Stimulated activated CD8-positive, alpha-beta memory T cell treated with anti-CD3 and anti-CD28 coated beads, Interleukin-4, amount 100 ng/mL, for 1 hour (primary cell): ENCODE data around the gene ACTBL2.
"Not testable (repeated sequence)": the region's sequence is repeated elsewhere in the genome, so short reads cannot be mapped to it uniquely, and the experiment has no call there.

ENCODE experiments used
- DNase-seq, 2 donors: peaks; one replicate each; pipeline ENCODE4 v3.0.0-alpha.2; 2020; ENCODE audit warnings: low read depth in 2 of 2, low spot score in 1 of 2

Gene ACTBL2

DNA sequence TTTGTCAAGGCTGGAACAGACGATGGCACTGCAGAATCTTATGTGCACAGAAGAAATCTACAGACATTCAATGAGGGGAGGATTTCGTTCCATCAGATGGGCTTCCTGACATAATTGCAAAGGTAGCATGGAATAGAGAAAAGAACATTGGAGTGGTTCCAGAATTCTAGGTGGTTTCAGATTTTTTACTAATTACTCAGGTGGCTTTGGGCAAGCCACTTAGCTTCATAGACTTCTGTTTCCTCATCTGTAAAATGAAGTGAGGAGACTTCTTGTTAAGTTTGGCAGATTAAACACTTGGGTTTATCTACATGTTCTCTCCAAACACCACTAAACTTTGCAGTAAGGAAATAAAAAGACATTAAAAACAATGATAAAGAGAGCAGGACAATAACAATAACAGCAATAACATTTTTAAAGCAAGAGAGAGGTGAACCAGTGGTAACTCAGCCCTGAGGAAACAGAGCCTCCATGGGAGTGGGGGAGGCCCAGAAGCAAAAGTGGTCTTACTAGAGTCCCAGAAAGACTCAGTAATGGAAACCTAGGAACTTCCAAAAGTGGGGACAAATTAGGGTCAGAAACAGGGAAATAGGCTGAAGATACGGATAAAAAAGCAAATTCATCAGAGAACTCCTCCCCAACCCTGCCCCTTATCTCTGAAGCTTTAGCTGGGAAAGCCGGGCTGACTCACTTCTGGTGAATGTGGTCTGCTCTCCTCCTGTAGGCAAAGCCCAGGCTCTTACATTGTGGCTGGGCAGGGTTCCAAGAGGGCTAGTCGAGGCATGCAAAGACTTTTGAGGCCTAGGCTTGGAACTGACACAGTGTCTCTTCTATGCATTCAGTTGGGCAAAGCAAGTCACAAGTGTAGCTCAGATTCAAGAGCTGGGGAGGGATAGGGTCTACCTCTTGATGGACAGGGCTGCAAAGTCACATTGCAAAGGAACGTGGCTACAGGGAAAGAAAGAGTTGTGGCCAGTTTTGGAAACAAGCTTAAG lies 11.8 kb upstream of the ACTBL2 start:
- DNase-seq = no peak

DNA sequence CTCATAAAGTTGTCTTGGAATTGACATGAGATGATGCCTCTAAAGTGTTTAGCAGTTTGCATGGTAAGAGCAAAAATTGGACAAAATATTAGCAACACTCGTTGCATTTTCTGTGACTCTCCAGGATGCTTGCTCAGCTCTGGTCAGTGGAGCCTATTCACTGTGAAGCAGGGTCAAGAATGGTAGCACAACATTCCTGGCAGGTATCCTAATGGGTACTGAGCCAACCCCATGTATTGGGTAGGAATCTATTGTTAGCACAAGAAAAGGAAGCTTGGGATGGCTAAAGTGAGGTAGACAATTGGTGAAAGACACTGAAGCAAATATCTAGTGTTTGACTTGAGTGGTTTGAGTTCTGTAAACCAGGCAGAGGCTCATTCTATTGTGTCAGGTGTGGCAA lies 10.4 kb upstream of the ACTBL2 start:
- no peak for DNase-seq

DNA sequence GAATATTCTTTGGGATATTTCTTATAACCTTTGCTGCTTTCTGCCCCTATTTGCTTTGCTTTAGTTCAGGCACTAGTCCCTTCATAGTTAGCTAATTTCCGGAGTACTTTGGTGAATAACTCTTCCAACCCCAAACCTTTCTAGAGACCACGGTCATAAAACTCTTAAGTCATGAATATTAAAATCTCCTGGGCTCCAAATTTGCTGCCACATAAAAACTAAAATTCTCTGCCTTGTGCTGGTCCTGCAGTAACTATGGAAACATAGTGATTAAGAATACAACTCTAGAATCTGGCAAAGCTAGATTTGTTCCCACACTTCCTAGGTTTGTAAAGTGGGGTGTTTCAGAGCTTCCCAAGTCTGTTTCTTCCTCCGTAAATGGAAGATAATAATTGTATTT lies 10.0 kb upstream of the ACTBL2 start:
- DNase-seq = no peak

- no peak for DNase-seq
Measured at GRCh38 chr5:57491369-57491965, 8.9 kb upstream of the ACTBL2 start.

DNA sequence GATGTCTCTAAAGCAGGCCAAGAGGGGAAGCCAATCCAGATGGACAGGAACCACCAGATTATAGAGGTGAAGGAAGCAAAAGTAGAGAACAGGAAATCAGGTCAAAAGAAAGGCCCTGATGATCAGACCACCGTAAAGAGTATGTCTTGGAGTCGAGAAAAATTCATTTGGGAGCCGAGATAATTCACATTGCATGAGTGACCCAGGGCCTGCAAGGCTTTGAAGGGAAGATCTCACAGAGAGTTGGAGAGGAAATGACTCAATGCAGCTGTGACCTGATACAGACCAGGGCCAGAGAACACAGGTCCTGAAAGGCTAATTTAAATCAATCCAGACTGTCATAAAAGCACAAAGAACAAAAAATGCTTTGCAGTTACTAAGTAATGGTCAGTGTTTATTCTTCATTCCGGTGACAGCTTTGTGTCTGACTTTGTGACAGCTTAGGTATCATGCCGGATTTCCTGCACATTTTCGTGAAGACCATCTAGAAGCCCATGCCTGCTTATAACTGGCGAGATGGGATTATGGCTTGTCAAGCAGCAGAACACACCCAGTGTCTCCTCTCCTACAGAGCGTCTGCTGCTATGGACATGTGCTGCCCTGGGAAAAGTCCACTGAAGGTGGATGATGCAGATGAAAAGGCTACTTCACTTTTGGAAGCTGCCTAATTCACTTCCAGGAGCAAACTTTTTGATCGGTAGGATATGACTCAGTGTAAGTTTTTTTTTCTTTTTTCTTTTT lies 5.8 kb upstream of the ACTBL2 start:
- no peak for DNase-seq

DNA sequence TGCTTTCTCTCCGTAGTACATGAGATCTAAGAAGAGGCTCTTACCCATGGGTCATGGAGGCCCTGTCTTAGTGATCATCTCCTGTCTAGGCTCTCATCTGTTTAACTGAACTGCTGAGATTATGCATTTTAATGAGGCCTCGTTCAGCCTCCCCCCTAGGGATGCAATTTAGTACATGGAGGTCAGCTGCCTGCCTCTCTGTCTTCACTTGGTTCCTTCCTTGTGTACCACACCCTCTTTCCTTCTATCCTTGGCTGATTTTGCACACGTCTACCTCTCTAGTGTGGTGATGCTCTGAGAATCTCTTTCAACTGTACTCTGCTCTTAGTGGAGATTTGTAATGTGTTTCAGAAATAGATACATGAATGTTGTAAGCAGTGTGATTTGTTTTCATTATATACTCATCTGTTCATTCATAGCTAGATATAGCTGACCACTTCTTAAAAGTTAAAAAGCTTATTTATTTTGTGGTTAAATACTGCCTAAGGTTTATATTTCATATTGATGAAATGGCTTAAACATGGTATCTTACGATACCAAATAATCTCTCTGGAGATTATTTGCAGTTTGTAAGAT lies 3.5 kb upstream of the ACTBL2 start:
- no peak for DNase-seq

DNA sequence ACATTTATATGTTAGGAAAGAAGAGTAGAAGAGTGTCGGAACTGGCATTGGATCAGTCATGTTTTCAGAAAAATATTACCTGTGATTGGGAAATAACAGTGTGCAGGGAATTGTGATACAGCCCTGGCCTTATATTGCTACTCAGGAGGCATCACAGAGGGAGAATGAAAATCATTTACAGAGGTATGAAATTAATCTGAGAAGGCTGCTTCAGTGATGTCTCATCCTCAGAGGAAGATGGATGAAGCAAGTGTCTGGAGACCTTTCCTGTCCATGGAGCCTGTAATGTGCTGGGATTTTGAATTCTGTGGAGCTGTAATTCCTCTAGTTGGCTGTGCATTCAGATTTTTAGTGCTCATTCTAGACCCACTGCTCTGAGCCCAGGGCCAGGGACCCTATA lies 3.8 kb downstream of the ACTBL2 start:
- no peak for DNase-seq

- DNase-seq = no peak
Measured at GRCh38 chr5:57476601-57477056, 6.0 kb downstream of the ACTBL2 start.

DNA sequence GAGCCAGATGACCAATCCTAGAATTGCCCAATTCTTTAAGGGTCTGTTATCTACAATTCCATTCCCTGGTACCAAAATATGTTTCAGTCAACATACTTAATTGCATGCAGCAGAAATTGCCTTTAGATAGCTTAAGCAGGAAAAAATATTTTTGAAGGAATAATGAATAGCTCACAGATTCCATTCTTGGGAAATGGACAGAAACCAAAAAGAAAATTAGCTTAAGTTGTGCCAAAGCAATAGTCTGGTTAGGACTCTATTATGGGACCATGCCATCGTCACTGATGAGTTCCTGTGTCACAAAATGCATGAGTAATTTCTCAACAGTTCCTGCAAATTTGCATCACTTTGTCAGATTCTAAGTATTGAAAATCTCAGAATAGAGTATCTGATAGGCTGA lies 12.3 kb downstream of the ACTBL2 start:
- no peak for DNase-seq

DNA sequence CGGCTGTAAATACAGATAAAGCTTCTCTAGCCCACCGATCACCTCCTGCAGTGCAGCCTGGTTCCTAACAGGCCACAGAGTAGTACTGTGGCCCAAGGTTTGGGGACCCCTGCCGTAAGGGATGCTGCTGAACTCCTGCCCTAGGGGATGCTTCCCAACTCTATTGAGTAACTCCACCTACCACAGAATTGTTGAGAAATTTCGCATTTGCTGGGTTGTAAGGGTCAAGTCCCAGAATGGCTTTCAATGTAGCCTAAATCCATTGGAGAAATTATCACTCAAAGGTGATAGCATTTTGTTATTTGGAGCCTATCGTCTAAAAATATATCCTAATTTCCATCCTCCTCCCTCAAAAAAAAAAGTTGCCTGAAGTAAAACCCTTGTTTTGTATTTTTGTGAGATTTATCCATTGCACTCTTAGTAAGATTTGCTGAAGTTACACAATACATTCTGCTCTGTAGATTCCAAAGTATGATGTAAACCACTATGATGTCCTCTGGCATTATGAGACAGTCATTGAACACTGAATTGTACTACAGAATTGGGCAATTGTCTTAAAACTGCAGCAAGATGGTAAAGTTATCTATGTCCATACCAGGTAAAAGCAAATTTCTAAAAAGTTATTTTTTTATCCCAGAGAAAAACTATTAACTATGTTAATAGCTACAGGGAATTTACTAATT lies 14.0 kb downstream of the ACTBL2 start:
- no peak for DNase-seq

DNA sequence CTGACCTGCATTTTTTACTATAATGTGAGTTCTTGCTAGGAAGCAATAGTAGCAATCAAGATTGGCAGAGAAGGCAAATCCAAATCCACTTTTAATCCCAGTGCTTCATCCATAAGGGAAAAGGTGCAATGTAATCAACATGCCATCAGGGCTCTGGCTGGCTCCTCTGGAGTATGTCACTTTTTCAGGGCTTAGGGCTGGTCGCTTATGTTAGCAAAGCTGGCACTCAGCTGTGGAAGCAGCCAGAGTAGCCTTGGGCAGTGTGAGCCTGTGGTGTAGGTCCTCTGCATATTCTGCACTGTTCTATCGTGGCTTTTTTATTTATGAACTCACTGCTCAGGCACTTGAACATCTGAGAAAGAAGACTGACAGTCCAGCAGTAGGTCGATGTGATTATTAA lies 16.1 kb downstream of the ACTBL2 start:
- no peak for DNase-seq

DNA sequence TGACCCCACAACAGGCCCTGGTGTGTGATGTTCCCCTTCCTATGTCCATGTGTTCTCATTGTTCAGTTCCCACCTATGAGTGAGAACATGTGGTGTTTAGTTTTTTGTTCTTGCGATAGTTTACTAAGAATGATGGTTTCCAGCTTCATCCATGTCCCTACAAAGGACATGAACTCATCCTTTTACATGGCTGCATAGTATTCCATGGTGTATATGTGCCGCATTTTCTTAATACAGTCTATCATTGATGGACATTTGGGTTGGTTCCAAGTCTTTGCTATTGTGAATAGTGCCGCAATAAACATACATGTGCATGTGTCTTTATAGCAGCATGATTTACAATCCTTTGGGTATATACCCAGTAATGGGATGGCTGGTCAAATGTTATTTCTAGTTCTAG lies 22.6 kb downstream of the ACTBL2 start:
- not testable (repeated sequence) for DNase-seq

GRCh38 chr5:57458443-57458842 lies 24.2 kb downstream of the ACTBL2 start:
- no peak for DNase-seq

DNA sequence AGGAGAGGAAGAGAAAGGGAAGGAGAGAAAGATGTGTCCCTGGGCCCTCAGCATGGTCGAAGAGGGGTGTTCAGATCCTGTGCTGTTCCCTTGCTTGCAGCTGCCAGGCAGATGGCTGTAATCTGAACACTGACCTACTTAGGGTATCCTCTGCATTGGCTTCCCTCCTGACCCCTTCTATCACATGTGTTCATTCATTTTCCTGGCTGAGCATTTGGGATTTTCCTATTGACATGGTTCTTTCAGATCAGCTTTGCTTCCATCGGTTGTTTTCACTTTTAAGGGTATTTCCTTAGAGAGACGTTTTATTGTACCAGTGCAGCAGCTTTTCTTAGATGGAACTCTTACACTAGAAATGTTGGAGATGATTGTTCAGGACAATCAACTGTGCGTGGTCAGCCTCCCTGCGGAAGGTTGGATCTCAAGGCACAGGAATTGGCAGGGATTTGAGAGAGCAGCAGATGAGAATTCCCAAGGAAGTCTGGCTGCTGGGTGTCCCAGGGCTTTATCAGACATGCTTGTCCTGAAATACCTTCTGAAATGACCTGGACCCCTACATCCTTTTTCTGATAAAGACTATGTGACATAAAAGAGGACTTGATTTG lies 26.0 kb downstream of the ACTBL2 start:
- no peak for DNase-seq

GRCh38 chr5:57455511-57456455 lies 26.8 kb downstream of the ACTBL2 start:
- no peak for DNase-seq

DNA sequence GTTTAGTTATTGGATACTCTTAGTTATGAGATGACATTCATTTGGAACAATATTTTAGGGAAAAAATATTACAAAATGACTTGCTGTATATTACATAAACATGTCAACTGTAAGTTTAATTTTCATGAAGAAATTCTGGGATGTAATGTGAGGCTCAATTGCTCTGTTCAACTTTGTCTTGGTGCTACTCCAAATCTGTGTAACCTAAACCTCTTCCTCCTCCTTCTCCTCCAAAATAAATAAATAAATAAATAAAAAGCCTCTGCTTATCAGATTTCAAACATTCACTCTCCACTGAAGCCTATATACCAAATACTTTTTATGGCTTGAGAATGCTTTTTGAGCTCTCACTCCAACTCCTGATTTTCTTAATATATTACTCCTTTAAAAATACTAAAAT lies 27.7 kb downstream of the ACTBL2 start:
- DNase-seq = no peak

DNA sequence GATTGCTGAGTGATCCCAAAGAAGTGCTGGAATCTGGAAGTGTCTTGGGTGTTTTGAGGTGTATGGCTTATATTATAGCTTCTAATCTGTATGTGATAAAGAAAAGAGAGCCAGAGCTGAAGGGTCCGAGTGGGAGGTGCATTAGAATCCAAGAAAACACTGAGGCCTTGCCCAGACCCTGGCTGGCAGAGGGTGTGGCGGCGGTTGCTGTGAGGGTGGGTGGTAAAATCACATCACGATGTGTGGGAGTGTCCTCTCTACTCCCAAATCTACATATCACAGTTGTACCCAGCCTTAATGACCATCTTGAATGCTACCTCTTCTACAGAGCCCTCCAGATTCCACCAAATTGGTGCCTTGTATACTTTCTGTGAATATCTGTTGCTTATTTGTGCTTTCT lies 28.9 kb downstream of the ACTBL2 start:
- DNase-seq = no peak

- DNase-seq = no peak
Measured at GRCh38 chr5:57452885-57453284, 29.7 kb downstream of the ACTBL2 start.
